Heart left ventricle (tissue), 16 donors: ENCODE results near the gene LIN54. TPM values are rescaled to one million over a fixed set of nuclear protein-coding genes. Genes with fewer than 3 reads are reported as not detected.

Source experiments
- ATAC-seq, 4 donors: fragments of 200-7000 bp; cut with Tn5 transposase; one replicate each; pipeline ENCODE4 v1.9.1; 2020 to 2022; ENCODE audit warnings: moderate library complexity in 4 of 4, mild to moderate bottlenecking in 3 of 4, moderate number of reproducible peaks in 1 of 4
- DNase-seq, 5 donors: peaks; one replicate each; pipeline ENCODE4 v3.0.0-alpha.2; 2020
- H3K27ac ChIP-seq, 12 donors: fragments of 200-600 bp; sonication (generic) in 4 of 12; one replicate each; pipeline versions ENCODE4 v1.5.0 to v1.8.0; 2016 to 2022; ENCODE audit warnings: mild to moderate bottlenecking in 2 of 12
- H3K27me3 ChIP-seq, 9 donors: fragments of 200-600 bp; sonication (generic) in 2 of 9; one replicate each; pipeline versions ENCODE4 v1.5.1 to v1.8.0; 2016 to 2022; ENCODE audit warnings: mild to moderate bottlenecking in 3 of 9
- H3K36me3 ChIP-seq, 9 donors: fragments of 200-600 bp; sonication (generic) in 2 of 9; one replicate each; pipeline versions ENCODE4 v1.5.0 to v1.8.0; 2018 to 2022; ENCODE audit warnings: mild to moderate bottlenecking in 2 of 9
- H3K4me1 ChIP-seq, 12 donors: fragments of 200-600 bp; sonication (generic) in 4 of 12; one replicate each; pipeline versions ENCODE4 v1.5.0 to v1.8.0; 2016 to 2022; ENCODE audit warnings: mild to moderate bottlenecking in 3 of 12
- H3K4me3 ChIP-seq, 12 donors: fragments of 200-600 bp; sonication (generic) in 4 of 12; one replicate each; pipeline versions ENCODE4 v1.5.0 to v1.8.0; 2017 to 2022; ENCODE audit warnings: mild to moderate bottlenecking in 9 of 12, moderate library complexity in 4 of 12
- H3K9me3 ChIP-seq, 12 donors: fragments of 200-600 bp; sonication (generic) in 4 of 12; one replicate each; pipeline versions ENCODE4 v1.5.0 to v1.8.0; 2016 to 2022; ENCODE audit warnings: mild to moderate bottlenecking in 1 of 12
- POLR2A ChIP-seq, 2 donors: fragments of 450-650 bp; IDR thresholded peaks; one replicate each; pipeline ENCODE4 v1.6.1; 2017; ENCODE audit warnings: antibody characterized with exemption in 2 of 2, mild to moderate bottlenecking in 2 of 2, moderate library complexity in 2 of 2
- WGBS, 4 donors: extraction: QIAGEN DNeasy Blood & Tissue Kit in 2 of 4; methylation state at CpG; one replicate each; pipeline versions ENCODE4 v1.1.5 to v1.1.7; 2013 to 2018; 5-methylcytosine and 5-hydroxymethylcytosine counted together
- intact Hi-C, 10 donors: fragments of 100-400 bp; cut with DNase I; formaldehyde crosslinking; loops; one replicate each; pipeline versions ENCODE4 v1.11.1 to v1.14.2; 2022
- polyA plus RNA-seq, 2 donors: library from polyadenylated mRNA; stranded (reverse); fragments of 200-250 nt; gene quantifications; one replicate each; pipeline ENCODE4 v1.2.3, GENCODE V29; 2013
- total RNA-seq, 9 donors: library from RNA; depleted of rRNA in 2 of 9; stranded (reverse); fragments of >200 nt in 2 of 9; fragmentation: NEBNext Ultra II Directional in 3 of 9; extraction: Animal tissue kit (Norgen Biotek cat#: 25700) in 3 of 9; gene quantifications; one replicate each; pipeline versions ENCODE4 v1.1.0 to v1.2.4, GENCODE V29; 2016 to 2023
- TF ChIP-seq, protein P1 (sequence below), 12 donors: fragments of 200-600 bp; sonication (generic) in 4 of 12; IDR thresholded peaks; one replicate each; pipeline versions ENCODE4 v1.5.0 to v1.8.0; 2018 to 2022; ENCODE audit warnings: antibody characterized with exemption in 12 of 12, mild to moderate bottlenecking in 5 of 12
- donor health status: ischemic (EF 13 %, LVEDD 7.1; RV severe dilation, severe dysfunction).
- donor health status: healthy with polysubstance abuse.
- donor health status: DM: no; HTN: yes; CAD: no.
- donor health status: DM: no; HTN: no; CAD: no.
- donor health status: ischemic (EF 25% LVEDD 6.9; RV normal size, moderate dysfunction).
- donor health status: ischemic (EF 25% LVEDD 5.7; RV mildly dilated, moderate dysfunction).
- donor health status: healthy.
- donor health status: DM: yes; HTN: yes; CAD: no.
- donor health status: ischemic (EF 35%, LVEDD 5.7; RV mildly dilated, moderate dysfunction).
- donor health status: nonischemic (EF 11% LVEDD 7.7; RV severe dilation, severe dysfunction).
- donor health status: DM: yes; HTN: yes; CAD: no.
- donor health status: PGD.
- donor health status: ischemic (EF 29% LVEDD 5.4; RV normal size, mild dysfunction).
- donor health status: nonischemic (EF 23%, LVEDD 6.1; RV moderate dilation, normal function).

Gene LIN54
- total and polyA plus RNA-seq, 11 donors, result 1.6 to 11.4 (median 7.1) TPM

DNA sequence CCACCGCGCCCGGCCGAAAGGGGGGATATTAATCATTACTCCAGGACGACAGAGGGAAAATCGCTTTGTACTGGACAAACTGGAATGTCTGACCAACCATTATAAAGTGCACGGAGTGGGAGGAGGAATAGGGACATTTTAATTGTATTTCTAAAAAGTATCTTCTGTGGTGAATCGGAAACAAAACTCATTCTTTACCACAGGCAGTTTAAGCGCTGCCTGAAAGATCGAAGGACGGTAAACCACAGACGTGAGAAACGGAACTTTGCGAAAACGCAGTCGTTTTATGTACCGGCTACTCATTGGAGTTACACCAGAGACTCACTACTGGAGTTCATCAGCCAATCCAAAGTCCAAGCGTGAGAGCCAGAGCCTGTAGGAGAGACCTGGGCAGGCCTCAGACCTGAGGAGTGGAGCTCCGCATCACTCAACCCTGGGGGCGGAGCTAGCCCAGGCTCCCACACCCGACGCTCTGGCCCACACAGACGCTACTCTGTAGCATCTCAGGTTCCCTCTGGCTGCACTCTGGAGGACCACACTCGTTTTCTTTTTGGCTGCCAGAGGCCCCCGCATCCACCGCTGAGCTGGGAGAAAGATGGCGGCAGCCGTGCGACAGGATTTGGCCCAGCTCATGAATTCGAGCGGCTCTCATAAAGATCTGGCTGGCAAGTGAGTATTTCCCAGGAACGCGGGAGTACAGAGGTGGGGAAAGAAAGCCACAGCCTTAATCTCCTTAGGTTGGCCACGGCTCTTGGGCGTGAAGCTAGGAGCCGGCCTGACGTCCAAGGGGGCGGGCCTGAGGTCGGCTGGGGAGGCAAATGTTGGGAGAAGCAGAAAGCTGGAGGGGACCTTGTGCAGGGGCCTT, 24.2 kb upstream of the LIN54 start, which contains the start of gene COPS4:
Gene COPS4, plus strand, starts transcription at position 554 of the 865 bp plus-strand sequence. Its CDS starts 42 bp downstream, at position 596.
- TF ChIP-seq, protein P1, sequence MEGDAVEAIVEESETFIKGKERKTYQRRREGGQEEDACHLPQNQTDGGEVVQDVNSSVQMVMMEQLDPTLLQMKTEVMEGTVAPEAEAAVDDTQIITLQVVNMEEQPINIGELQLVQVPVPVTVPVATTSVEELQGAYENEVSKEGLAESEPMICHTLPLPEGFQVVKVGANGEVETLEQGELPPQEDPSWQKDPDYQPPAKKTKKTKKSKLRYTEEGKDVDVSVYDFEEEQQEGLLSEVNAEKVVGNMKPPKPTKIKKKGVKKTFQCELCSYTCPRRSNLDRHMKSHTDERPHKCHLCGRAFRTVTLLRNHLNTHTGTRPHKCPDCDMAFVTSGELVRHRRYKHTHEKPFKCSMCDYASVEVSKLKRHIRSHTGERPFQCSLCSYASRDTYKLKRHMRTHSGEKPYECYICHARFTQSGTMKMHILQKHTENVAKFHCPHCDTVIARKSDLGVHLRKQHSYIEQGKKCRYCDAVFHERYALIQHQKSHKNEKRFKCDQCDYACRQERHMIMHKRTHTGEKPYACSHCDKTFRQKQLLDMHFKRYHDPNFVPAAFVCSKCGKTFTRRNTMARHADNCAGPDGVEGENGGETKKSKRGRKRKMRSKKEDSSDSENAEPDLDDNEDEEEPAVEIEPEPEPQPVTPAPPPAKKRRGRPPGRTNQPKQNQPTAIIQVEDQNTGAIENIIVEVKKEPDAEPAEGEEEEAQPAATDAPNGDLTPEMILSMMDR (IDR thresholded peaks at IDR 0.05), result peak in 11 of 12 donors; percentile 14 to 71 (median 54)
- TF ChIP-seq POLR2A (IDR thresholded peaks at IDR 0.05), result peak; percentile 21 to 61
- peak within 1 kb of the TSS; percentile 63 to 92 (median 74) for H3K4me3 ChIP-seq
- H3K27me3 ChIP-seq, result no peaks in the 10 kb centered on the region
- peaks cover 0 to 32% (median 18%) of the 10 kb centered on the region in 12 donors for H3K4me1 ChIP-seq
- ATAC-seq, result peak; percentile 100
- peak; percentile 96 to 98 (median 98) for DNase-seq
- no peaks in the 10 kb centered on the region for H3K9me3 ChIP-seq
- 0 to 1% (median 0%) methylated on average over 36 to 39 of the region's 39 CpGs for WGBS, 4 donors
- peak within 1 kb of the TSS; percentile 71 to 94 (median 89) for H3K27ac ChIP-seq
- no peaks in the 10 kb centered on the region for H3K36me3 ChIP-seq
- intact Hi-C loops, result loop anchor here (1.0 to 10.0 kb wide), 10 partner anchors 22 to 750 kb away; partner anchors contain the start of genes SEC31A (in 3 of the 10), HNRNPD (in 2 of the 10), THAP9 (in 2 of the 10) and ENOPH1 (in 1 of the 10)

DNA sequence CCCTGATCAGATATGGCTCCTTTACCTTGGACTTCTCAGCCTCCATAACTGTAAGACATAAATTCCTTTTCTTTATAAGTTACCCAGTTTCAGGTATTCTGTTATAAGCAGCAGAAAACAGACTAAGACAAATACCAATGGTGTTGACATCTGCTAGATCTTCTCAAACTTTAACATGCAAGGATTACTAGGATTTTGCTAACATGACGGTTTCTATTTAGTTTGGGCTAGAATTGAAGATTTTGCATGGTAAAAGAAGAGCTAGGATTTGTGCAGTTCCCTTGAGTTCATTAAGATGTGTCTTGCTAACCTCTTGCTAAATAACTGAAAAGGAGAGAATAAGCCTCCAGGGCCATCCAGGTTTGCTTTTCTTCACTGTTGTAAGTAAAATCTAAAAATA, 19.1 kb upstream of the LIN54 start:
- H3K9me3 ChIP-seq, result peaks cover 0 to 11% (median 3%) of the 10 kb centered on the region in 12 donors
- no peaks in the 10 kb centered on the region for H3K27me3 ChIP-seq
- DNase-seq, result no peak
- intact Hi-C loops, result loop anchor here in 5 of 10 donors (5.0 to 10.0 kb wide), 6 partner anchors 127 to 745 kb away; partner anchors contain the start of genes SEC31A (in 3 of the 5), HNRNPD (in 2 of the 5), HELQ (in 1 of the 5) and MRPS18C (in 1 of the 5)
- ATAC-seq, result no peak
- no peak for TF ChIP-seq POLR2A (IDR thresholded peaks at IDR 0.05)
- TF ChIP-seq, protein P1 (IDR thresholded peaks at IDR 0.05), result no peak
- no peaks in the 10 kb centered on the region for H3K36me3 ChIP-seq
- H3K4me1 ChIP-seq, result no peaks in the 10 kb centered on the region
- no peak overlapping the region for H3K4me3 ChIP-seq
- H3K27ac ChIP-seq, result no peak overlapping the region
- 63 to 81% (median 66%) methylated on average over 1 of the region's 1 CpG for WGBS, 4 donors

DNA sequence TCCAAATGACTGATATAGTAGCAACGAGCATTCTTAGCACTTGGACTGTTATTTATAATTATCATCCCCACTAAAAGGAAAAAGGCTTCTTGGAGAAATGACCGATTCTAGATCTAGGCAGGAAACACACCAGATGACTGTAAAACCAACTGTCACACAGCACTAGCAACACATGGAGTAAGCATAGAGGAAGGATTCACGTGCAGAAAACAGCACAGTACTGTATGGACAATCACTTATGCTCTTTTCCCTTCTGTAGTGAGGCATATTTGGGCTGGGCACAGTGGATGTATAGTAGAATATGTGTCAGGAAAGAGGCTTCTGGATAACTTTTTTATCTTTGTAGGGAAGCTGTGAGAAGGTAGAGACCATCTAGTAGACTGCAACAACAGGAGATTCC, 18.4 kb upstream of the LIN54 start:
- 45 to 48% (median 46%) methylated on average over 3 of the region's 3 CpGs for WGBS, 4 donors
- H3K27me3 ChIP-seq, result no peaks in the 10 kb centered on the region
- ATAC-seq, result no peak
- no peak overlapping the region for H3K27ac ChIP-seq
- TF ChIP-seq POLR2A (IDR thresholded peaks at IDR 0.05), result no peak
- TF ChIP-seq, protein P1 (IDR thresholded peaks at IDR 0.05), result no peak
- no peaks in the 10 kb centered on the region for H3K36me3 ChIP-seq
- no peak for DNase-seq
- peaks cover 0 to 17% (median 3%) of the 10 kb centered on the region in 12 donors for H3K9me3 ChIP-seq
- intact Hi-C loops, result no loop called here
- no peak overlapping the region for H3K4me3 ChIP-seq
- H3K4me1 ChIP-seq, result no peaks in the 10 kb centered on the region

- intact Hi-C loops, result no loop called here
- H3K9me3 ChIP-seq, result peaks cover 0 to 17% (median 3%) of the 10 kb centered on the region in 12 donors
- H3K4me1 ChIP-seq, result peaks cover 0 to 7% (median 0%) of the 10 kb centered on the region in 12 donors
- DNase-seq (no peak), ATAC-seq (no peak)
- no peak overlapping the region for H3K27ac ChIP-seq
- H3K27me3 ChIP-seq, result no peaks in the 10 kb centered on the region
- no peak overlapping the region for H3K4me3 ChIP-seq
- TF ChIP-seq, protein P1 (IDR thresholded peaks at IDR 0.05), result no peak
- H3K36me3 ChIP-seq, result no peaks in the 10 kb centered on the region
Measured at GRCh38 chr4:83025563-83025962, 14.9 kb upstream of the LIN54 start.
